Naive thymus-derived CD4-positive, alpha-beta T cell (primary cell): ENCODE measurements around the gene APOB. TPM values are rescaled to one million over a fixed set of nuclear protein-coding genes. Genes with fewer than 3 reads are reported as not detected.

ENCODE experiments used
- ATAC-seq: fragments of 150-1000 bp; cut with Tn5 transposase; 2 replicates; pipeline ENCODE4 v1.10.0; 2021; ENCODE audit warnings: mild to moderate bottlenecking, moderate library complexity
- CTCF ChIA-PET: fragments of 350-600 bp; sonication (Branson Sonifier 250); formaldehyde crosslinking; loops from one replicate; lab custom pipeline; 2021; ENCODE audit warnings: antibody characterized with exemption; lab: Charles Lee
- POLR2A ChIA-PET: fragments of 350-600 bp; sonication (Branson Sonifier 250); formaldehyde crosslinking; loops from one replicate; lab custom pipeline; 2021; ENCODE audit warnings: antibody characterized with exemption, inconsistent platforms; lab: Charles Lee
- DNase-seq, 9 donors: peaks; one replicate each; pipeline versions ENCODE4 v3.0.0 to v3.0.0-alpha.2; 2020 to 2022; ENCODE audit warnings: mixed read lengths in 1 of 9
- H3K27ac ChIP-seq: one replicate; pipeline ENCODE4 v1.7.0; 2013; ENCODE audit warnings: mild to moderate bottlenecking, low read depth, low read length, moderate library complexity
- H3K27me3 ChIP-seq, 2 donors: one replicate each; pipeline ENCODE4 v1.7.0; 2013; ENCODE audit warnings: low read length in 2 of 2, mild to moderate bottlenecking in 2 of 2, moderate library complexity in 2 of 2; ENCODE audit not compliant: control insufficient read depth in 2 of 2, insufficient read depth in 2 of 2
- H3K36me3 ChIP-seq, 3 experiments: 1 replicate in 2 of 3; 2 replicates in 1 of 3; pipeline ENCODE4 v1.7.0; 2013; ENCODE audit warnings: low read length in 3 of 3, mild to moderate bottlenecking in 3 of 3, moderate library complexity in 1 of 3; ENCODE audit not compliant: insufficient read depth in 3 of 3, control insufficient read depth in 2 of 3
- H3K4me1 ChIP-seq, 2 donors: one replicate each; pipeline ENCODE4 v1.7.0; 2013; ENCODE audit warnings: low read length in 2 of 2, mild to moderate bottlenecking in 2 of 2, moderate library complexity in 1 of 2; ENCODE audit not compliant: control insufficient read depth in 2 of 2, insufficient read depth in 2 of 2
- H3K4me3 ChIP-seq: 2 replicates; pipeline ENCODE4 v1.7.0; 2013; ENCODE audit warnings: mild to moderate bottlenecking, low read length
- H3K9me3 ChIP-seq, 3 experiments: 1 replicate in 2 of 3; 2 replicates in 1 of 3; pipeline ENCODE4 v1.7.0; 2013; ENCODE audit warnings: low read length in 3 of 3; ENCODE audit not compliant: control insufficient read depth in 2 of 3
- H3K27ac Mint-ChIP-seq, 9 donors: one replicate each; pipeline ENCODE4 v1.8.0; 2020 to 2022; ENCODE audit warnings: mixed read lengths in 9 of 9, mild to moderate bottlenecking in 8 of 9, moderate library complexity in 5 of 9, inconsistent platforms in 2 of 9
- H3K27me3 Mint-ChIP-seq, 5 donors: one replicate each; pipeline ENCODE4 v1.8.0; 2021 to 2022; ENCODE audit warnings: mixed read lengths in 5 of 5, mild to moderate bottlenecking in 1 of 5
- H3K36me3 Mint-ChIP-seq, 5 donors: one replicate each; pipeline ENCODE4 v1.8.0; 2020 to 2022; ENCODE audit warnings: mixed read lengths in 5 of 5, mild to moderate bottlenecking in 3 of 5, inconsistent platforms in 1 of 5
- H3K4me1 Mint-ChIP-seq, 7 donors: one replicate each; pipeline ENCODE4 v1.8.0; 2020 to 2022; ENCODE audit warnings: mixed read lengths in 7 of 7, mild to moderate bottlenecking in 3 of 7, inconsistent platforms in 1 of 7
- H3K4me3 Mint-ChIP-seq, 10 donors: one replicate each; pipeline ENCODE4 v1.8.0; 2020 to 2022; ENCODE audit warnings: mild to moderate bottlenecking in 10 of 10, mixed read lengths in 10 of 10, moderate library complexity in 6 of 10, inconsistent platforms in 2 of 10
- H3K9me3 Mint-ChIP-seq, 11 donors: one replicate each; pipeline ENCODE4 v1.8.0; 2020 to 2022; ENCODE audit warnings: mixed read lengths in 11 of 11, mild to moderate bottlenecking in 4 of 11, inconsistent platforms in 1 of 11, moderate library complexity in 1 of 11
- intact Hi-C, 2 donors: fragments of 100-400 bp; cut with micrococcal nuclease; formaldehyde crosslinking; loops; one replicate each; pipeline ENCODE4 v1.15.1; 2023
- polyA plus RNA-seq, 2 donors: library from polyadenylated mRNA; unstranded; fragments of 300-500 nt; fragmentation: Illumina TruSeq; gene quantifications; one replicate each; pipeline ENCODE4 v1.2.3, GENCODE V29; 2021
- total RNA-seq, 6 experiments: library from RNA in 5 of 6; stranded (reverse) in 5 of 6; gene quantifications; 1 replicate in 5 of 6; 2 replicates in 1 of 6; pipeline ENCODE4 v1.2.3 and lab custom pipeline; 2021 to 2026

APOB gene
- total and polyA plus RNA-seq, 7 experiments from 2014 or later = not detected

GRCh38 chr2:20985062-20985461 lies 58.8 kb downstream of the APOB start:
- DNase-seq = no peak
- H3K36me3 Mint-ChIP-seq = no peaks in the 10 kb centered on the region
- no peak overlapping the region for H3K4me3 ChIP-seq
- H3K4me1 Mint-ChIP-seq = no peaks in the 10 kb centered on the region
- no peak overlapping the region for H3K27ac Mint-ChIP-seq
- no peaks in the 10 kb centered on the region for H3K9me3 Mint-ChIP-seq
- no peaks in the 10 kb centered on the region for H3K36me3 ChIP-seq
- no peaks in the 10 kb centered on the region for H3K9me3 ChIP-seq
- ChIA-PET POLR2A (no interaction called here), CTCF (no interaction called here)
- intact Hi-C loops = no loop called here
- no peak overlapping the region for H3K27ac ChIP-seq
- no peaks in the 10 kb centered on the region for H3K4me1 ChIP-seq
- H3K4me3 Mint-ChIP-seq = no peak overlapping the region
- no peaks in the 10 kb centered on the region for H3K27me3 ChIP-seq
- no peak for ATAC-seq
- peaks cover 2 to 14% (median 8%) of the 10 kb centered on the region in 5 donors for H3K27me3 Mint-ChIP-seq

- Histone ChIP-seq H3K27ac (no peak overlapping the region), H3K36me3 (no peaks in the 10 kb centered on the region), H3K9me3 (no peaks in the 10 kb centered on the region), H3K27me3 (no peaks in the 10 kb centered on the region), H3K4me1 (no peaks in the 10 kb centered on the region), H3K4me3 (no peak overlapping the region)
- H3K4me3 Mint-ChIP-seq = no peak overlapping the region
- POLR2A ChIA-PET = no interaction called here
- DNase-seq (no peak), ATAC-seq (no peak)
- H3K36me3 Mint-ChIP-seq = no peaks in the 10 kb centered on the region
- CTCF ChIA-PET = interaction anchor here (0.7 kb wide), 1 partner anchor 321 kb away, joined by 3 read pairs; no protein-coding TSS in a partner anchor
- intact Hi-C loops = no loop called here
- H3K27me3 Mint-ChIP-seq = peaks cover 2 to 14% (median 8%) of the 10 kb centered on the region in 5 donors
- no peaks in the 10 kb centered on the region for H3K9me3 Mint-ChIP-seq
- no peak overlapping the region for H3K27ac Mint-ChIP-seq
- H3K4me1 Mint-ChIP-seq = no peaks in the 10 kb centered on the region
These were observed 59.5 kb downstream of the APOB start for GRCh38 chr2:20984408-20984807.

DNA sequence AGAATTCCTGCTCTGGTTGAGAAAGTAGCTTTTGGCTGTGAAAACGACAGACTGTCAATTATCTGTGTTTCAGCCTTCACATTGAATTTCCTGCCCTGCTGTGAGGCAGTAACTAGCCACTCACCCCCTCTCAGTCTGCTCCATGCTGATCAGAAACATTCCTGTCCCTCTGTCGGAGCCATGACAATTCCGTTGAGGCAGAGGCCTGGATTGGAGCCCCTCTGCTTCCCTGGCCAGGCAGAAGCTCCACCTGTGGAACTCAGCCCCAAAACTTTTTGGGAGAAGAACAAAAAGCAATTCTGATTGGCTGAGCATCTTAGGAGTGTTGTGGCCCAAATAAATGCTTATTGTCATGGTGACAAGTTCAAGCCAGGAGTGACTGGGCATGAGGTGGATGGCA lies 60.0 kb downstream of the APOB start:
- Mint-ChIP-seq H3K4me3 (no peak overlapping the region), H3K36me3 (no peaks in the 10 kb centered on the region), H3K27ac (no peak overlapping the region), H3K27me3 (peaks cover 2 to 14% (median 8%) of the 10 kb centered on the region in 5 donors), H3K9me3 (no peaks in the 10 kb centered on the region), H3K4me1 (no peaks in the 10 kb centered on the region)
- Histone ChIP-seq H3K9me3 (no peaks in the 10 kb centered on the region), H3K4me3 (no peak overlapping the region), H3K27ac (no peak overlapping the region), H3K4me1 (no peaks in the 10 kb centered on the region), H3K36me3 (no peaks in the 10 kb centered on the region), H3K27me3 (no peaks in the 10 kb centered on the region)
- ATAC-seq (no peak), DNase-seq (no peak)
- CTCF ChIA-PET = interaction anchor here (0.7 kb wide), 1 partner anchor 321 kb away, joined by 3 read pairs; no protein-coding TSS in a partner anchor
- intact Hi-C loops = no loop called here
- POLR2A ChIA-PET = no interaction called here

DNA sequence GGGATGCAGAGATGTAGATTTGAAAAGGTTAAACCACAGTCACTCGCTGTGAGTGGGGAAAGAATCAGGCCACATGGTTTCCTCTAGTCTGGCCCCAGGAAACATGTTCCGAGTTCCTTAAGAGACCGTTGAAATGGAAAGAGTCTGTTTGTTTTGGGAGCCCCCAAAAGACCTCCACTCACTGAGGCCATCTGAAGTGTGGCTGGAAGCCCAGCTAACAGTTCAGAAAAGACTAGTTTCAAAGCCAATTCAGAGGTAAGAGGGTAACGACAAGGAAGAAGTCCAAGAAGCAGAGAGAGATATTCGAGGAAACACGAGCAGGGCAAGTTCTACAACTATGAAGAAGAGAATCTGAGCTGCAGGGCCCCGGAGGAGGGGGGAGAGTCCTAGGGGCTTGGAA lies 61.0 kb downstream of the APOB start:
- H3K4me3 Mint-ChIP-seq = no peak overlapping the region
- no peak for ATAC-seq

DNA sequence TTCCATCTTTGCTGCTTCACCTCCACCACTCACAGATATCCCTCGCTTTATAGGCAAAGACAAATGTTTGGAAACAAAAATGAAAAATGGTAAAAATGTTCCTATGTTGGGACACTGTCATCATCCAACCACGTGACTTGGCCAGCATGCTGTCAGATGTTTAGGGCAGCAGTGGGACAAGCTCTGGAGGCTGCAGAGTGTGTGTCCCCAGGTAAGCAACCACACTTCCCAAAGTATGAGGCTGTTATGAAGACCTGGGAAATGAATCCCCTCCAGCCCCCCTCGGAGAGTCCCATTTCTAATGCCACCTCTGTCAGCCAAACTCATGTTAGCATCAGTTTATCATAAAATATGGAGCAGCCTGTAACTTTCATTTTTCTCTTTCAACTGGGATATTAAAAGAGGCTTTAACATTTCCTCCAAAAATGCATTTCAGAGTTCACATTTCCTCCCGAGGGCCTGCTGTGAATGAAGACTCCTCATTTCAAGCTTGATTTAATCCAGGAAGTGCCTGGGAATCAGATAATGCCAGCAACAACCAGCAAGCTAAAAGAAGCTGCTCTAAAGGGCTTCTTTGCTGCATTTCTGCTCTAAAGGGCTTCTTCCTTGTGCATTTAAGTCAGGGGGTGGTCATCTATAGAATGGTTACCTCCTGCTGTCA lies 66.2 kb downstream of the APOB start:
- Mint-ChIP-seq H3K9me3 (peaks cover 0 to 1% (median 0%) of the 10 kb centered on the region in 11 donors), H3K27ac (no peak overlapping the region), H3K27me3 (peaks cover 2 to 21% (median 8%) of the 10 kb centered on the region in 5 donors), H3K4me3 (no peak overlapping the region), H3K36me3 (no peaks in the 10 kb centered on the region), H3K4me1 (no peaks in the 10 kb centered on the region)
- H3K4me3 ChIP-seq = no peak overlapping the region
- H3K27ac ChIP-seq = no peak overlapping the region
- no peaks in the 10 kb centered on the region for H3K36me3 ChIP-seq
- POLR2A ChIA-PET = no interaction called here
- H3K4me1 ChIP-seq = no peaks in the 10 kb centered on the region
- ATAC-seq (no peak), DNase-seq (no peak)
- CTCF ChIA-PET = no interaction called here
- no peaks in the 10 kb centered on the region for H3K27me3 ChIP-seq
- intact Hi-C loops = no loop called here
- no peaks in the 10 kb centered on the region for H3K9me3 ChIP-seq

More for the DNA sequence above, 61.0 kb downstream of the APOB start:
- DNase-seq = no peak
- Mint-ChIP-seq H3K36me3 (no peaks in the 10 kb centered on the region), H3K27ac (no peak overlapping the region), H3K9me3 (peaks cover 0 to 1% (median 0%) of the 10 kb centered on the region in 11 donors), H3K4me1 (no peaks in the 10 kb centered on the region), H3K27me3 (peaks cover 2 to 14% (median 8%) of the 10 kb centered on the region in 5 donors)
- ChIA-PET POLR2A (no interaction called here), CTCF (no interaction called here)
- Histone ChIP-seq H3K27me3 (no peaks in the 10 kb centered on the region), H3K9me3 (no peaks in the 10 kb centered on the region), H3K4me1 (no peaks in the 10 kb centered on the region), H3K4me3 (no peak overlapping the region), H3K27ac (no peak overlapping the region), H3K36me3 (no peaks in the 10 kb centered on the region)
- intact Hi-C loops = no loop called here

DNA sequence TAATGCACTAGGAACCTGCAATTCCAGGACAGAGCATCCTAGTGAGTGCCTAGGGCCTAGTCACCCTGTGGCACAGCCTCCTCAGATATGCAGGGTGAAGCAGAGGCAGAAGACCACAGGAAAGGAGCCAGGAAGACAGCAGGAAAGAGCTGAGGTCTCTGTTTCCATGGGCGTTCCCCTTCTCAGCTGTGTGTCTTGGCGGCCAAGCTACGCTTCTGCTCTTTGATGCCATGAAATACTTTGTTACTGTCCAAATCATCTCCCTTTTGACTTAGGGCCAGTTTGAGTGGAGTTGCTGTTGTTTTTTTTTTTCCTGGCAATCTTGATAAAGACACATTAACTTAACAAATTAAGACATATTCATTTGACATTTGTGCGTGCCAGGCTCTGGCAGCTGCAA lies 67.3 kb downstream of the APOB start:
- Histone ChIP-seq H3K27me3 (no peaks in the 10 kb centered on the region), H3K9me3 (no peaks in the 10 kb centered on the region), H3K4me1 (no peaks in the 10 kb centered on the region), H3K27ac (no peak overlapping the region), H3K4me3 (no peak overlapping the region), H3K36me3 (no peaks in the 10 kb centered on the region)
- Mint-ChIP-seq H3K27ac (no peak overlapping the region), H3K4me3 (no peak overlapping the region), H3K27me3 (peaks cover 0 to 11% (median 4%) of the 10 kb centered on the region in 5 donors), H3K4me1 (no peaks in the 10 kb centered on the region), H3K36me3 (no peaks in the 10 kb centered on the region), H3K9me3 (peaks cover 0 to 1% (median 0%) of the 10 kb centered on the region in 11 donors)
- DNase-seq (no peak), ATAC-seq (no peak)
- CTCF ChIA-PET = no interaction called here
- POLR2A ChIA-PET = no interaction called here
- intact Hi-C loops = no loop called here
